GM19099 (cell line): ENCODE measurements around the gene CMC1.

ENCODE experiments used
- POLR2A ChIP-seq: IDR thresholded peaks from 3 replicates; pipeline ENCODE4 v1.6.1; 2011; ENCODE audit warnings: low read depth; ENCODE audit not compliant: insufficient read length; ENCODE audit errors: extremely low read depth

Gene CMC1, protein sequence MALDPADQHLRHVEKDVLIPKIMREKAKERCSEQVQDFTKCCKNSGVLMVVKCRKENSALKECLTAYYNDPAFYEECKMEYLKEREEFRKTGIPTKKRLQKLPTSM

DNA sequence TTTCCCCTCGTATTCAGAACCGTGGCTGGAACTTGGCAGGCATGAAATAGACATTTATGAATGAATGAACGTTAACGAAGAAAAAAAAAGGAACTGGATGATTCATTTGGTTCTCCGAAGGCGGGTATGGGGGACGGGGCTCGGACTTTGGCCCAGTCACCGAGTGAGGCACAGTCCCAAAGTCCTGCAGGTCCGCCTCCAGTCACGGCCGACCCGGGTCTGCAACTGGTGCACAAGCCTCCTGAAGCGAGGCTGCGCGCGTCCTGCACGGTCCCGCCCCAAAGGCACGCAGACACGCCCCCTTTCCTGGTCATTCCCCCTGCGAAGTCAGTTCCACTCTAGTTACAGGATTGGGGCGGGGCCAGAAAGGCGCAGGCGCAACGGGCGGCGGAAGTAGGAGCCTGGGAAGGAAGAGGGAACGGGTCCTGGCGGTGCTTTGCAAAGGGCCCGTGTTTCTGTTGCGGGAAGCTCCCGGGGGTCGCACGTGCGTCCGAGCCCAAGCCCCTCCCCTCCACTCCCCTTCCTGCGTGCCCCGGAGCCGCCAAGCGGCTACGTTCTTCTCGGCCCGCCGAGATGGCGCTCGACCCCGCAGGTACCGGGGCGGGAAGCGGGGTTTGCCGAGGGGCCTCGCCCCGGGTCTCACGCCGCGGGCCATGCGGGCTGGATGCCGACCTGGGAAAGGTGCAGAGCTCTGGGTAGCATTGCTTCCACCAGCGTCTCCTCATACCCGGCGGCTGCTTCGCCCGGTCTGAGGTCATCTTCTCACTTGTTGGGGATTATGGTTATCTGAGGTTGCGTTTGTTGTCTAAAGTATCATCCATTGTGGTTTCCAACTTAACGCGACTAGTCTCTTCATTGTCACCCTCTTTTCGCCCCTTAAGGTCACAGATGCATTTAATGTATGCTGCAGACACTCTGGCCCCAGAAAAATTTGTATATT is at the start of gene CMC1:
CMC1 (plus strand) TSS at position 399 of the 940 bp plus-strand sequence; CDS start at position 574, 175 bp downstream.
- peak; percentile 96 for TF ChIP-seq POLR2A

DNA sequence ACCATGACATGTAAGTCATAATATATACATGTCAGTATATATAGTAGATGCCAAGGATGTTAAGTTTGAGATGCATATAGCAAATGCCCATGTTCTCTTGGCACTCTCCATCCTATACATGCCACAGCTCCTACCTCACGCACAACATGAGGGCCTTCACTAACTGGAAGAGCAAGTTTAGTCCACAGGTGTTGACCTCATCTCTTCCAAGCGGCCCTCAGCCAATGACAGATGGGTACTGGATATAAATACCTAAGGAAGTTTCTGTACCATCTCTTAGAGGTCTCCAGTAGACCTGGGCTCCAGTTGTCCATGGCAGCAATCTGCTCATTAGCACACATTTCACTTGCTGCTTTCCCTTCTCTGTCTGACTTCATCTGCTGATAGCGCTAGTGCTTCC is 43.3 kb upstream of the CMC1 start:
- no peak for TF ChIP-seq POLR2A

DNA sequence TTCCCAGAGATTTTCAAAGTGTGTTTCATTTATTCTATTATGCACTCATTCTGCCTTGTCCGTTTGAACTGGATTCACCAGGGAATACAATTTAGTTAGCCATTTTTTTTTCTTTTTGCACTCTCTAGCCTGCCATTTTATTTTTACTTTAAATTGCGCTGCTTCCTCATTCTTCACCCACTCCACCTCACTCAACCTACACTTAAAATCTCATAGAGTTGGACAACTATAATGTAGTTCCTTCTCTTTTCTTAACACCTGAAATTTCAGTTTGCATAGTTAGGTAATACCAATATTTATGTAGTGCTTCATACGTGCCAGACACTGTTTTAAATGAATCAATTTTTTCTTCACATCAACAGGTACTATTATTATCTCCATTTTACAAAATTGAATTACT is 42.4 kb upstream of the CMC1 start:
- no peak for TF ChIP-seq POLR2A

DNA sequence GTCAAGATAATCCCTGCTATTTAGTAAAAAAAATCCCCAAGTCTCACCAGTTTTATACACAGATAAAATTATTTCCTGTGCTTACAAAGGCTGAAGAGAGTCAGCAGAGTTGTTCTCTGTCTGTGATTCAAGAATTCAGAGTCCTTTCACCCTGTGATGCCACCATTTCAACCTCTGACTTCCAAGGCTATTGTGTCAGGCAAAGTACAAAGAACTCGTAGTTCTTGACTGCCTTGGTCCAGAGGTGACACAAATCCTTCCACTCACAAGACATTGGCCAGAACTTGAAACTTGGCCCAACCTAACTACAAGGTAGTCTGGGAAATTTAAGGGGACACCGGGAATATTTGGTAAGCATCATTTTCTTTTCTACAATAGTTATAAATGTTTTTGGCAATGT is 34.9 kb upstream of the CMC1 start:
- TF ChIP-seq POLR2A = no peak

DNA sequence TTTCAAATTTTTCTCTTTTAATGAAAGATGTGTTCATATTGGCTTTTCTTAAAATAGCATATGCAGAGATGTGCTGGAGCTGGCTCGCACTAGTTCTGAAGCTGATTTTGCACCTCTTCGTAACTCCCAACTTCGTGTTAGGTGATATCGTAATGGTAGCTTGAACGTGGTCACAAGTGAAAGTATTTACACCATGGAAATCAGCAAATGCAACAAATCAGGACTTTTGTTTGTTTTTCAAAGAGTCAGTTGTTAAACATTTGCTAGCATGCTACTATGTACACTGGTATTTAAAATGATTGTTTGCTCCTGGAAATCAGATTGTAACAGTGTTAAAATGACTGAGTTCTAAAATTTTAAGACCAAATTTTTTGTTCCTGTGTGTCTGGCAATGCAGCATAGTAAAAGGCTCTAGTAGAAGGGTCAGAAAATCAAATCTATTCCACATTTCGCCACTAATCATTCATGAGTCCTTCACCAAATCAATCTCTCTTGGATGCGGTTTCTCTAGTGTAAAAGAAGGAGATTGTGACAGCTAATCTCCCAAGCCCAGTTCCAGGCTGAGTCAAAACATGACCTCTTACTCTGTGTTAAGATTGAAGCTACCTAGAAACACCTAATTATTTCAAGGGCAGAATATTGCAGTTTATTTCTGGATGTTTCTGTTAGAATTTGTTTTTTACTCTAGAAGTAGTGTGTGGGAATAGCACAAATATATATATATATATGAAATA is 34.3 kb upstream of the CMC1 start:
- TF ChIP-seq POLR2A = no peak

DNA sequence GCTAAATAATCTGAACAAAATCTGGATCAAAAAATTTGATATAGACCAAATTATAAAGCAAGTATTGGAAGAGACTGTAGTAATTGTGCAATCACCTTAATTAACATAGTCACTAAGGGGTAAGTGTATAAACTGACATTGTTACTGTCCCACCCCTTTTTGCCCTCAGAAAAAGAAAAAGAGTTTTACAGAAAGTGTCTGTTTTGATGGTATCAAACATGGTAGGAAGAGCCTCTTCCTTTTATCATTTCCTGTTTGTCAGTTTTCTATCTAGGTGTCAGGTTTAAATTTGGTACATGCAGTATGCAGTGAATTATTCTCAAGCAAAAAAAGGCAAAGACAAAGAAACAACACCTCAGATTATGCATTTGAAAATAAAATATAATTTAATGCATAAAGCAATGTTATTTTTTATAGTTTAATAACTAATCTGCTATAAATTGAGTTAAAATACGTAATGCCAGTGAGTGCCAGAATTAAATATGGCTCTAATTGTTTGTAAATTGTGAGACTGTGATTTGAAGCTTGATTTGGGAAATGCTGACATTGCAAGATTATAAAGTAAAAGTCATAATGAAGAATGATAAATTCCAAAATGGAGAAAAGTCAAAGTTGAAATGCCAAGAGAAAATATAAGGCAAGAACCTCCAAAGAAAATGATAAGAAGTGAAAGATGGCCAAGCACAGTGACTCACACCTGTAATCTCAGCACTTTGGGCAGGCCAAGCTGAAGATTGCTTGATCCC is 30.3 kb upstream of the CMC1 start:
- TF ChIP-seq POLR2A = no peak

DNA sequence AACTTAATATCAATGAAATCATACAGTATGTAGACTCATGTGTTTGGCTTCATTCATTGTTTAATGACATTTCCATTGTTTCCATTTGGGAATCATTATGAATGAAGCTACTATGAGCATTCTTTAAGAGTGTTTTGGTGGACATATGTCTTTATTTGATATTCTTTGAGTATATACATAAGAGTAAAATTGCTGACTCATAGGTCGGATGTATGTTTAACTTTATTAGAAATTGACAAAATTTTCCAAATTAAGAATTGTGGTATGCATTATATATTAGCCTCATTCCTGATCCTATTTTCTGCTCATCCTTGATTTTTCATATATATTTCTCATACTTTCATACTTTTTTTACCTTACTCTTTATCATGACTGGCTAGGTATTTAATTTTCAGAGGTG is 28.7 kb upstream of the CMC1 start:
- TF ChIP-seq POLR2A = no peak

DNA sequence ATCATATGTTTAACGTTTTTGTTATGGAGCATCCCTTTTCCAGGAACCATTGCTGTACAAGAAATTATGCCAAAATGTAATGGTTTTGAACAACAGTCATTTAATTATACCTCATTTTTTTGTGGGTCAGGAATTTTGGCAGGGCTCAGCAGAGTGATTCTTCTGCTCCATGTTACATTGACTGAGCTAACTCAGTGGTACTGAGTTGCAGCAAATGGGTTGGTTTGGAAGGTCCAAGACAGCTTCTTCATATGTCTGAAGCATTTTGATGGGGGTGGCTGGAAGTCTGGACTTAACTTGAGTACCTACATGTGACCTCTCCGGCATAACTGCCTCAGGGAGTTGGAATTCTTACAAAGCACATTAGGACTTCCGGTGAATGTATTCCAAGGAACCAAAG is 26.0 kb upstream of the CMC1 start:
- TF ChIP-seq POLR2A = no peak

DNA sequence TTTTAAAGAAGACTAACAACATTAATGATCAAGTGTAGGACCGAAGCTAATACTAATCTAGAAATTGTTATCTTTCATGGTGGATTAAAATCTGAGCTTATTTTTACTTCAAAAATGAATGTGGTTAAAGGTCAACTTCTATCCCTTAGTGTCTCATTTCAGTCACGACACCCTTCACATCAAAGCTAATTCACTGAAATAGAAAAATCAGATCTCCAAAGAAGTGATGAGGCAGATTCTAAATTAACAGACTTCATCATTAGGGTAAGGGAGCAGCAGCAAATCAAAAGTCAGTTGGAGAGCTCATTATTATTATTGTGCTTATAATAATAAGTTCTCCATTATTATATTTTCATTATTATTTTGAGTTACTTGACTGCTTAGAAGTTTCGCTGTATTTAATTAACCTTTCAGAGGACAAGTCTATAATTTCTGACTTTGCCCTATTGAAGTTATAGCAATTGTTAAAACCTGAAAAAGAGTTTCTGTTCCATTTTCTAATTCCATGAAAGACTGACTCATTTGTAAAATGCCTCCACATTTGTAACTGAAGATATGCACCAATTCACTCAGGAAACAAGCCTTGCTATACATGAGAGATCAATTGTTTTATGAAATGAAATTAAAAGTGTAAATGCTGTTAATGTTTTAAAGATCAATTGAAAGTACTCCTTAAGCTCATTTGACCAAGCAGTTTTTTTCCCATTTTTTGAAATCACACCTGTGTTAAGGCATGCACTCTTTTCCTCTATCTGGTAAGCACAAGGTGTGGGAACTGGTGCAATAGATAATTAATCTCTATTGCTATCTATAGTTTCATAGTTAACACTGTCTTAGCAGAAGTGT is 23.1 kb upstream of the CMC1 start:
- TF ChIP-seq POLR2A = no peak

DNA sequence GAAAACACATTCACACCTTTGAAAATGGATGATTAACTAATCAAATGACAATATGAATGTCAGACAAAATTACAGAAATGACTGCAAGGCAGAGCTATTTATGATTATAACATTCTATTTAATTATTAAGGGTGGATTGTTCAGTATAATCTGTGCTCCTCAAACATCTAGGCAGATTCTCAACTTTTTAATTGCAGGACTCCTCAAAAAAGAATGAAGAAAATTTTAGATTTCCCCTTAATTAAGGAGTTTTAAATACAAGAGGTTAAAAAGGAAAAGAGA is 22.6 kb upstream of the CMC1 start:
- no peak for TF ChIP-seq POLR2A

DNA sequence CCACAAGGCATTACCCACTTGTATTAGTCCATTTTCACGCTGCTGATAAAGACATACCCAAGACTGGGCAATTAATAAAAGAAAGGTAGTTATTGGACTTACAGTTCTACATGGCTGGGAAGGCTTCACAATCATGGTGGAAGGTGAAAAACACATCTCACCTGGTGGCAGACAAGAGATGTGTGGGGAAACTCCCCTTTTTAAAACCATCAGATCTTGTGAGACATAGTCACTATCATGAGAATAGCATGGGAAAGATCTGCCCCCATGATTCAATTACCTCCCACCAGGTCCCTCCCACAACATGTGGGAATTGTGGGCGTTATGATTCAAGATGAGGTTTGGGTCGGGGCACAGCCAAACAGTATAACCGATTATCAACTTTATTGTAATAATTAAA is 17.0 kb upstream of the CMC1 start:
- TF ChIP-seq POLR2A = no peak

DNA sequence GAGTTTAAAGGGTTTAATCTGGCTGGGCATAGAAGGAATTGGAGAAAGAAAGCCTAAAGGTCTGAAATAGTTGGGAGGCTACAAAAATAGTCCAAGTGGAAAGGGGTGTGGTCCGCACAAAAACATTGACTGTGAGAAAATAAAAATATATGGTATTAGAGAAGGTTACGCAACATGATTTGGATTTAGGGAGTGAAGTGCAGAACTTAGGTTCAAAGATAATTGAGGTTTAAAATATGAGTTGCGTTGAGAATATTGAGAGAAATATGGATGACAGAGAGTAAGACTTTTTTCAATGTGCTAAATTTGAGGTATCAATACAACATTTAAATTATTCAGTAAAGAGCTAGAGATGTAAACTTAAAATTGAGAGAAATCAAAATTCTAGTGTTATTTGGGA is 15.4 kb upstream of the CMC1 start:
- TF ChIP-seq POLR2A = no peak

DNA sequence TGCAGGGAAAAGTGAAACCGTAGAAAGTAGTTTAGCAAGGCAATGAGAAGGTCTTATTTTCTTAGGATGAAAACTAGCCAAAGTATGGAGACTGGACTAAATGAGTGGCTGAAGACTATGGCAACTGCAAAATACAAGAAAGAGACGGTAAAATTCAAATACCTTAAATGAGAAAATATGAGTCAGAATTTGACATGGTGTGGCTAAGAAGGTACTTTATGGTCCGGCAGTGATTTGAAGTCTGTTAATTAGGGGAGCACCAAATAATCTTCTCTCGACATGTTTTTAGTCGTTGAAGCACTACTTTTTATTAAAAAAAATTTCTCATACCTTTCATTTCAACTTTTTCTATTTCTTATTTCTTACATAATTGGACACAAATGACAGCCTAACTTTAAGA is 12.8 kb upstream of the CMC1 start:
- TF ChIP-seq POLR2A = no peak

DNA sequence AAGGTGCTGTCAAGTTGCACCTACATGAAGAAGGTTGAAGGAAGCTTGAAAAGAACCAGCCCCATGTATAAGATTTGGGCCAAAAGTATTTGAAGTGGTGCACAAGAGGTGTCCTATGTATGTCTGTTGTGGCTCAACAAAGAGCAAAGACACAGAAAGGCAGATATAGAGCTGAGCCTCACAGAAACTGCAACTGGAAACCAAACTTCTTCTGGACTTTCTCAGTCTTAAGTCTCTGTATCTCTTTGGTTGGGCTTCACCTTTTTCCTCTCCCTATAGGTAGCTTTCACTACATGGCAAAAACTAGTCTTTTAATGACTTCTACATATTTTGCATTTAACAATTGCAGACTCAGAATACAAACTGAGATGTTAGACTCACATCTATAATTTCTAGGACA is 8.8 kb upstream of the CMC1 start:
- TF ChIP-seq POLR2A = no peak
